ENCODE measurements around the gene DUSP1.

DNA sequence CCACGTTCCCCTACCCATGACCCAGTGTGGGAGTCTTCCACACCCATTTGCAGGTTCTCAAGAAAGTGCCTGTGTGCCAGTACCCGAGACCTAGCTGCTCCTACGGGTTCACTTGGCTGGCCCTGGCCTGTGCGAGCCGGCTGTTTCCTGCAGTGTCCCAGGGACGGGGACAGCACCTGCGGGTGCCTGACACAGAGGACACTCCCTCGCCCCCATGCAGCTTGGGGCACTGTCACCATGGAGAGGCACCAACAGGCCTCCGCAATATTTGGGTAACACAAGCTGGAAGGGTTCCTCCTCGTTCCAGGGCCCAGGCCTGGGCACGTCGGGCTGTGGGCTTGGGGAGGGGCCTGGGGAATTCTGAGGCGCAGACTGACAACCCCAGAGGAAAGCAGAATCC is 41.4 kb downstream of the DUSP1 start:
- TF ChIP-seq, protein P1, sequence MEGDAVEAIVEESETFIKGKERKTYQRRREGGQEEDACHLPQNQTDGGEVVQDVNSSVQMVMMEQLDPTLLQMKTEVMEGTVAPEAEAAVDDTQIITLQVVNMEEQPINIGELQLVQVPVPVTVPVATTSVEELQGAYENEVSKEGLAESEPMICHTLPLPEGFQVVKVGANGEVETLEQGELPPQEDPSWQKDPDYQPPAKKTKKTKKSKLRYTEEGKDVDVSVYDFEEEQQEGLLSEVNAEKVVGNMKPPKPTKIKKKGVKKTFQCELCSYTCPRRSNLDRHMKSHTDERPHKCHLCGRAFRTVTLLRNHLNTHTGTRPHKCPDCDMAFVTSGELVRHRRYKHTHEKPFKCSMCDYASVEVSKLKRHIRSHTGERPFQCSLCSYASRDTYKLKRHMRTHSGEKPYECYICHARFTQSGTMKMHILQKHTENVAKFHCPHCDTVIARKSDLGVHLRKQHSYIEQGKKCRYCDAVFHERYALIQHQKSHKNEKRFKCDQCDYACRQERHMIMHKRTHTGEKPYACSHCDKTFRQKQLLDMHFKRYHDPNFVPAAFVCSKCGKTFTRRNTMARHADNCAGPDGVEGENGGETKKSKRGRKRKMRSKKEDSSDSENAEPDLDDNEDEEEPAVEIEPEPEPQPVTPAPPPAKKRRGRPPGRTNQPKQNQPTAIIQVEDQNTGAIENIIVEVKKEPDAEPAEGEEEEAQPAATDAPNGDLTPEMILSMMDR (IDR thresholded peaks at IDR 0.05; ENCODE audit: poor library complexity): no peak
- TF ChIP-seq EZH2phosphoT487 (IDR thresholded peaks at IDR 0.05; ENCODE audit: low read depth, severe bottlenecking, unreplicated experiment): no peak
- TF ChIP-seq EZH2 (IDR thresholded peaks at IDR 0.05; ENCODE audit: borderline replicate concordance): no peak

Data from hepatocyte (in vitro differentiated cells).